ENCODE results near the gene NDUFS8.

Gene NDUFS8

DNA sequence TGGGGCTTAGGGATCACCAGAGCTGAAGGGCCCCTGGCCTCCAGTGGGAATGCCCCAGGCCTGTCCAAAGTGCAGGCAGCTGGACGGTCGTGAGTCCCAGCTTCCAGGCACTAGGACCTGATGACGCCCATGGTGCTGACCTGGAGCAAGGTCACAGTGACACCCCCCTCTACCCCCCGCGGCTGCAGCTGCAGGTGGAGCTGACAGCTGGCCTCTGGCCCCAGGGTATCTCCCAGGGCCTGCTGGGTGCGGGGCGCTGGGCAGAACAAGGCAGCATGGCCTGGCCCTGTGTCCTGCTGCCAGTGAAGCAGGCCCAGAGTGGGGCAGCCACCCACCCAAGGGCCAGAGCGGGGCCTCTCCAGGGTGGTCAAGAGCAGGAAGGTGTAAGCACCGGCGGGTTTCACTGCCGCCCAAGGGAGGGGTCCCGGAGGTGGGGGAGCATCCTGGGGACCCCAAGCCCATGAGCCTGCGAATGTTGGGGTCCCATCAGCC, 7.8 kb downstream of the NDUFS8 start:
- DNase-seq: no peak

GRCh38 chr11:68038718-68039525, 8.4 kb downstream of the NDUFS8 start, which contains the start of gene TCIRG1:
Gene TCIRG1 (plus strand): TSS chr11:68039025. CDS start chr11:68041272, 2,247 bp downstream.
- no peak for DNase-seq

- no peak for DNase-seq
Observed at GRCh38 chr11:68039526-68040086, 9.1 kb downstream of the NDUFS8 start.

GRCh38 chr11:68040101-68040956, 9.8 kb downstream of the NDUFS8 start:
- peak; percentile 52 for DNase-seq

GRCh38 chr11:68040957-68041591, 10.6 kb downstream of the NDUFS8 start:
- DNase-seq: no peak

DNA sequence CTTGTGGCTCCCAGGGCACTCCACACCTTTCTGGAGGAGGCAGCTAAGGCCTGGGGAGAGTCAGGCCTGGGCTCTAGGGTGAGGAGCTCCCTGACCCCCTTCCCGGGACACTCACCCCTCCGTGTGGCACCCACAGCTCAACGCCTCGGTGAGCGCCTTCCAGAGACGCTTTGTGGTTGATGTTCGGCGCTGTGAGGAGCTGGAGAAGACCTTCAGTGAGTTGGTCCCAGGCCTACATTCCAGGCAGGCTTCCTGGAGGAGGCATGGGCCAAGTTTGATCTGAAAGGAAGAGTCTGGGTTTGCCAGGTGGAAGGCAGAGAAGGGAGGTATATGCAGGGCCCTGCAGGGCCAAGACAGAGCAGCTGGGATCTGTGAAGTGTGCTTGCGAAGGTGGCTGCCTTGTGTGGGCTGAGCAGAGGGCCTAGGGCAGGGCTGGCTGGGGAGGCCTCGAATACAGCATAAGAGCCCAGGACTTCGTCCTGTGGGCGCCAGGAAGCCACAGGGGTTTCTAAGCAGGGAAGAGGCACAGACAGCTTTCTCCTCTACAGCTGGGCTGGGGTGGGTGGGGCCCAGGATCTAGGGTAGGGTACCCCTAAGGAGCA, 11.2 kb downstream of the NDUFS8 start:
- DNase-seq: no peak

DNA sequence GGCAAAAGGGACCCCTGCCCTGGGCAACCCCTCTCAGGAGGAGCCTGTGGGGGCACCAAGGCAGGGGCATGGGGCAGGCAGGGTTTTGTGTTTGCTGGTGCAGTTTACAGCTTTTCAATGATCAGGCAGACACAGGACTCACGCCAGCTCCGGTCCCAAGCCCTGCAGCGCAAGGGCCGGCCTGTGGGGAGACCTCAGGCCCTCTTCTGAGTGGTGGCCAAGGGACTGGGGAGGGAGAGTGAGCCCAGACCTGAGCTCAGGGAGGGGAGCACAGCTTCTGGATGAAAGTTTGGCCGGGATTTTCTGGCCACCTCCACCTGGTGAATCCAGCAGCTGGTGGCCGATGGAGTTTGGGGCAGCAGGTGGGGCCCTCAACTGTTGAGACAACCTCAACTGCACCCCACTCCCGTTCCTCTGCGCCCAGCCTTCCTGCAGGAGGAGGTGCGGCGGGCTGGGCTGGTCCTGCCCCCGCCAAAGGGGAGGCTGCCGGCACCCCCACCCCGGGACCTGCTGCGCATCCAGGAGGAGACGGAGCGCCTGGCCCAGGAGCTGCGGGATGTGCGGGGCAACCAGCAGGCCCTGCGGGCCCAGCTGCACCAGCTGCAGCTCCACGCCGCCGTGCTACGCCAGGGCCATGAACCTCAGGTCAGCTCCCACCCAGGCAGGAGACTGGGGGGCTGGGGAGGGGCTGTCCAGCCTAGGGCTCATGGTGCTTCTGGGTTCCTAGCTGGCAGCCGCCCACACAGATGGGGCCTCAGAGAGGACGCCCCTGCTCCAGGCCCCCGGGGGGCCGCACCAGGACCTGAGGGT, 11.9 kb downstream of the NDUFS8 start:
- DNase-seq: no peak

GRCh38 chr11:68043029-68043348, 12.5 kb downstream of the NDUFS8 start:
- DNase-seq: no peak

DNA sequence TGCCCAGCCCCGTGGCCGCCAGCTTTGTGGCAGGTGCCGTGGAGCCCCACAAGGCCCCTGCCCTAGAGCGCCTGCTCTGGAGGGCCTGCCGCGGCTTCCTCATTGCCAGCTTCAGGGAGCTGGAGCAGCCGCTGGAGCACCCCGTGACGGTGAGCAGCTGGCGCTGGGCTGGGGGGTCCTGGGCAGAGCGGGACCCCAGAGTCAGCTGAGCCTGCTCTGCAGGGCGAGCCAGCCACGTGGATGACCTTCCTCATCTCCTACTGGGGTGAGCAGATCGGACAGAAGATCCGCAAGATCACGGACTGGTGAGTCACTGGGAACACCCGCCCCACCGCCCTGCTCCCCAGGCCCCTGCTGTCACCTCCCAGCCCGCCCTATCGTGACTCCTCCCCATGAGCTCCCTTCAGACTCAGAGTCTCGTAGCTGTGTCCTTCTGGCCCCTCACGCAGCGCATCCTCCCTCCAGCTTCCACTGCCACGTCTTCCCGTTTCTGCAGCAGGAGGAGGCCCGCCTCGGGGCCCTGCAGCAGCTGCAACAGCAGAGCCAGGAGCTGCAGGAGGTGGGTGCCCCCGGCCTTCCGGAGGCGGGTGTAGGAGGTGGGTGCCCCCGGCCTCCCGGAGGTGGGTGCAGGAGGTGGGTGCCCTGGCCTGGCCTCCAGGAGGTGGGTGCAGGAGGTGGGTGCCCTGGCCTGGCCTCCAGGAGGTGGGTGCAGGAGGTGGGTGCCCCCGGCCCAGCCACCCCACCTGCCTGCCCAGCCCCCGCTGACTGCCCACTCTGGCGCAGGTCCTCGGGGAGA, 13.1 kb downstream of the NDUFS8 start:
- no peak for DNase-seq

DNA sequence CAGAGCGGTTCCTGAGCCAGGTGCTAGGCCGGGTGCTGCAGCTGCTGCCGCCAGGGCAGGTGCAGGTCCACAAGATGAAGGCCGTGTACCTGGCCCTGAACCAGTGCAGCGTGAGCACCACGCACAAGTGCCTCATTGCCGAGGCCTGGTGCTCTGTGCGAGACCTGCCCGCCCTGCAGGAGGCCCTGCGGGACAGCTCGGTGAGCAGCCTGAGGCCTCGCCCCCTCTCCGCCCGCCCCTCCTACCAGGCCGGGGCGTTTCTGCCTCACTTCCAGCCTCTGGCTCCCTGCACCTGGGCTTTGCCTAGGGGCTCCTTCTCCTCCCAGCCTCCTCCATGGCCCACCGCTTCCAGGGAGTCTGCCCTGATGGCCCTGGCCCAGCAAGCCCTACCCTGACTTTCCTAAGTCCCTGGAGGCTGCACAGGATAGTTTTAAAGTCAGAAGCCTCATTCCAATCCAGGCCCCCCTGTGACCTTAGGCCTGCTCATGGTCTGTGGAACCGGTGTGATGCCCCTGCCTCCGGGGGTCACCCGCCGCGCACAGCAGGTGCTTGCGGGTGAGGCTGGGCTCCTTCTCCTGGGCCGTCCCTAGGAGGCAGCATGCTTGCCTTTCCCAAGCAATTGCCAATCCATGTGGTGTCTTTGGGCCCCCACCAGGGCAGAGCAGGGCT, 13.8 kb downstream of the NDUFS8 start:
- no peak for DNase-seq

DNA sequence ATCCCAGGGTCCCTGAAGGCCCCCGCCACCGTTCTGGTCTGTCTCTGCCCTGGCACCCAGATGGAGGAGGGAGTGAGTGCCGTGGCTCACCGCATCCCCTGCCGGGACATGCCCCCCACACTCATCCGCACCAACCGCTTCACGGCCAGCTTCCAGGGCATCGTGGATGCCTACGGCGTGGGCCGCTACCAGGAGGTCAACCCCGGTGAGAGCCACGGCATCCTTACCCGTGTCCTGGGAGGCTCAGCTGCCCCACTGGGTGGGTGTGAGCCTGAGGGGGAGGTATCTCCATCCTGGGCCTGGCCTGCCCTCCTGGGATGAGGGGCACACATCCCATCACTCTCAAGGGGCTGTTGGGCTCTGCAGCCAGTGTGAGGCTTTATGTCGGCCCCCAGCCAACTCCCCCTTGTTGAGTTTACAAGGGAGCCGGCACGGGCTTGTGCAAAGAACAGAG, 14.4 kb downstream of the NDUFS8 start:
- no peak for DNase-seq

GRCh38 chr11:68047437-68048290, 17.2 kb downstream of the NDUFS8 start:
- DNase-seq: no peak

DNA sequence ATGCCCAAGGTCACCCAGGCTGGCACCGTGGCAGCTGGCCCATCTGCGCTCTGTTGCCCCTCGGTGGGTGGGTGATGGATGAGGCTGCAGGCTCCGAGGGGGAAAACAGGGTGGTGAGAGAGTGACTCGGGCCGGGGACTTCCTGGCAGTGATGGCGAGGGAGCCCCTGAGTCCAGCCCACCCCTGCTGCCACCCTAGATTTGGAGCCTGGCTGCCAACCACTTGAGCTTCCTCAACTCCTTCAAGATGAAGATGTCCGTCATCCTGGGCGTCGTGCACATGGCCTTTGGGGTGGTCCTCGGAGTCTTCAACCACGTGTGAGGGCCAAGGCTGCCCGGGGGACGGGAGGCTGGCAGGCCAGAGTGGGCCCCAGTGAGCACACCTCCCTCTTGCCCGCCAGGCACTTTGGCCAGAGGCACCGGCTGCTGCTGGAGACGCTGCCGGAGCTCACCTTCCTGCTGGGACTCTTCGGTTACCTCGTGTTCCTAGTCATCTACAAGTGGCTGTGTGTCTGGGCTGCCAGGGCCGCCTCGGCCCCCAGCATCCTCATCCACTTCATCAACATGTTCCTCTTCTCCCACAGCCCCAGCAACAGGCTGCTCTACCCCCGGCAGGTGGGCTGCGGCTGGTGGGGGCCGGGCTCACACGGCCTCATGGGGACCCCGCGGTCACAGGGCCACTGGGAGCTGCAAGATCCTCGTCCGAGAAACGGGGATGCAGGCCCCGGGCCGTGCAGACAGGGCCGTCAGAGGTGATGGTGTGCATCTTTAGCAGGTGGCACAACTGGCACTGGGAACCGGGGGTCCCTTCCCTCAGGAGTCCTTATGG, 18.4 kb downstream of the NDUFS8 start:
- no peak for DNase-seq

DNA sequence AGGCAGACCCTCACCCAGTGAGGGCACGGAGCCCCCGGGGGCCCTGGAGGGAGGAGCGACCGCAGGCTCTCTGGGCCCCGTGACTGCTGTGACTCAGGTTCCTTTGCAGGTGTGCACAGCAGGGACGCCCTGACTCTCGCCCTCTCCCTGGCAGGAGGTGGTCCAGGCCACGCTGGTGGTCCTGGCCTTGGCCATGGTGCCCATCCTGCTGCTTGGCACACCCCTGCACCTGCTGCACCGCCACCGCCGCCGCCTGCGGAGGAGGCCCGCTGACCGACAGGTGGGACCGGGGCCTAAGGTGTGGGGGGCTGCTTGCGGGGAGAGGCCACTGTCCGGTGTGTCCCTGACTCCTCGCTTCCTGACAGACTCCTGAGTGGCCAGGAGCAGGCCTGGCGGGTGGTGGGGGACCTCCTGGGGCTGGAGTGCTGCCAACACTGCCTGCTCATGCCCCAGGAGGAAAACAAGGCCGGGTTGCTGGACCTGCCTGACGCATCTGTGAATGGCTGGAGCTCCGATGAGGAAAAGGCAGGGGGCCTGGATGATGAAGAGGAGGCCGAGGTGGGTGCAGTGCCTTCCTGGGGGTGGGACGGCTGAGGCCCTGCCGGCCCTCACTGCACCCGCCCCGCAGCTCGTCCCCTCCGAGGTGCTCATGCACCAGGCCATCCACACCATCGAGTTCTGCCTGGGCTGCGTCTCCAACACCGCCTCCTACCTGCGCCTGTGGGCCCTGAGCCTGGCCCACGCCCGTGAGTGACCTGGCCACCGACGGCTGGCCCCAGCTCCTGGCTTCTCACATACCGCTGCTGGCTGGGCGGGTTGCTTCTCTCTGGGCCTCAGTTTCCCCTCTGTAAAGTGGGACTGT, 19.3 kb downstream of the NDUFS8 start:
- no peak for DNase-seq

DNA sequence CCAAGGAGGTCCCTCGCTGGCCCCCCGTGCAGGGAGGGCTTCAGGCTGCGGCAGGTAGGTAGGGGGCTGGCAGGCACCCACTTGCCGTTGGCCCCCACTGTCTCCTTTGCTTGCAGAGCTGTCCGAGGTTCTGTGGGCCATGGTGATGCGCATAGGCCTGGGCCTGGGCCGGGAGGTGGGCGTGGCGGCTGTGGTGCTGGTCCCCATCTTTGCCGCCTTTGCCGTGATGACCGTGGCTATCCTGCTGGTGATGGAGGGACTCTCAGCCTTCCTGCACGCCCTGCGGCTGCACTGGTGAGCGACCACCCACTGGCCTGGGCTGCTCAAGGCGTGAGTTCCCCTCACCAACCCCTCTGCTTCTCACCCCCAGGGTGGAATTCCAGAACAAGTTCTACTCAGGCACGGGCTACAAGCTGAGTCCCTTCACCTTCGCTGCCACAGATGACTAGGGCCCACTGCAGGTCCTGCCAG, 19.9 kb downstream of the NDUFS8 start:
- no peak for DNase-seq

GRCh38 chr11:68051191-68052136, 21.0 kb downstream of the NDUFS8 start:
- no peak for DNase-seq

All from GDM1 (cell line).